ENCODE results near the gene ELOVL5.

Gene ELOVL5

GRCh38 chr6:53227847-53228246, 120.9 kb downstream of the ELOVL5 start:
- CTCF ChIA-PET = no interaction called here
- no peak for DNase-seq (ENCODE audit: low spot score)
- TF ChIP-seq CTCF (conservative IDR thresholded peaks at IDR 0.05; ENCODE audit: low read depth) = no peak
- POLR2A ChIA-PET (ENCODE audit: low non-redundant PET) = no interaction called here
- H3K27ac ChIP-seq = no peak overlapping the region

GRCh38 chr6:53220605-53221004, 128.1 kb downstream of the ELOVL5 start:
- POLR2A ChIA-PET (ENCODE audit: low non-redundant PET) = no interaction called here
- TF ChIP-seq CTCF (conservative IDR thresholded peaks at IDR 0.05; ENCODE audit: low read depth) = no peak
- CTCF ChIA-PET = no interaction called here
- DNase-seq (ENCODE audit: low spot score) = no peak
- H3K27ac ChIP-seq = no peak overlapping the region

Data from RWPE1 (cell line).